ENCODE measurements around the gene VSIG8.

VSIG8 gene

GRCh38 chr1:159883134-159883533 lies 20.7 kb upstream of the VSIG8 start:
- no peak for DNase-seq (ENCODE audit: low read depth)

GRCh38 chr1:159882527-159882862 lies 20.0 kb upstream of the VSIG8 start:
- no peak for DNase-seq (ENCODE audit: low read depth)

GRCh38 chr1:159881622-159882526 lies 19.4 kb upstream of the VSIG8 start:
- DNase-seq (ENCODE audit: low read depth): peak; percentile 45

GRCh38 chr1:159880430-159880829 lies 18.0 kb upstream of the VSIG8 start:
- no peak for DNase-seq (ENCODE audit: low read depth)

- no peak for DNase-seq (ENCODE audit: low read depth)
Measured at GRCh38 chr1:159879977-159880376, 17.5 kb upstream of the VSIG8 start.

GRCh38 chr1:159879136-159879535 lies 16.7 kb upstream of the VSIG8 start:
- DNase-seq (ENCODE audit: low read depth): no peak

GRCh38 chr1:159877695-159878444 lies 15.4 kb upstream of the VSIG8 start:
- no peak for DNase-seq (ENCODE audit: low read depth)

- no peak for DNase-seq (ENCODE audit: low read depth)
Measured at GRCh38 chr1:159873530-159874143, 11.2 kb upstream of the VSIG8 start.

- DNase-seq (ENCODE audit: low read depth): no peak
Measured at GRCh38 chr1:159872891-159873290, 10.4 kb upstream of the VSIG8 start.

GRCh38 chr1:159870704-159871103 lies 8.2 kb upstream of the VSIG8 start:
- DNase-seq (ENCODE audit: low read depth): no peak

- DNase-seq (ENCODE audit: low read depth): no peak
Measured at GRCh38 chr1:159869607-159870006, 7.2 kb upstream of the VSIG8 start.

GRCh38 chr1:159869173-159869572 lies 6.7 kb upstream of the VSIG8 start:
- DNase-seq (ENCODE audit: low read depth): no peak

- no peak for DNase-seq (ENCODE audit: low read depth)
Measured at GRCh38 chr1:159868766-159869165, 6.3 kb upstream of the VSIG8 start.

GRCh38 chr1:159867664-159868026 lies 5.2 kb upstream of the VSIG8 start:
- no peak for DNase-seq (ENCODE audit: low read depth)

GRCh38 chr1:159866905-159867663 lies 4.6 kb upstream of the VSIG8 start:
- DNase-seq (ENCODE audit: low read depth): no peak

GRCh38 chr1:159866066-159866465 lies 3.6 kb upstream of the VSIG8 start:
- no peak for DNase-seq (ENCODE audit: low read depth)

- DNase-seq (ENCODE audit: low read depth): no peak
Measured at GRCh38 chr1:159864262-159864661, 1.8 kb upstream of the VSIG8 start.

GRCh38 chr1:159862031-159862430 lies 426 bp downstream of the VSIG8 start:
- DNase-seq (ENCODE audit: low read depth): no peak

- no peak for DNase-seq (ENCODE audit: low read depth)
Measured at GRCh38 chr1:159861218-159861617, 1.2 kb downstream of the VSIG8 start.

GRCh38 chr1:159860456-159860855 lies 2.0 kb downstream of the VSIG8 start:
- no peak for DNase-seq (ENCODE audit: low read depth)

- no peak for DNase-seq (ENCODE audit: low read depth)
Measured at GRCh38 chr1:159859767-159860322, 2.6 kb downstream of the VSIG8 start.

- DNase-seq (ENCODE audit: low read depth): no peak
Measured at GRCh38 chr1:159857889-159858288, 4.6 kb downstream of the VSIG8 start.

All from CMK (cell line).